Measurements from ENCODE around the gene PTPN18. TPM values are rescaled to one million over a fixed set of nuclear protein-coding genes. Genes with fewer than 3 reads are reported as not detected.

Gene PTPN18
- polyA plus RNA-seq, 10 donors, result 13.7 to 29.8 (median 18.0) TPM

Other genes starting within 250 kb of the PTPN18 start
- gene POTEF, start 226.8 kb upstream of the PTPN18 start, polyA plus RNA-seq (ENCODE audit: insufficient read length in 10 of 10), result under 1 TPM in 5 of 10 donors, not detected in 5; 0.08 to 0.20 (median 0.12) TPM
- 1 to 10 TPM in 7 of 10 donors, under 1 TPM in 3; 0.59 to 3.0 (median 1.7) TPM for gene CCDC74B, start 210.9 kb upstream of the PTPN18 start, polyA plus RNA-seq (ENCODE audit: insufficient read length in 10 of 10)
- 10 to 100 TPM; 30.2 to 47.5 (median 36.6) TPM for gene SMPD4, start 174.5 kb upstream of the PTPN18 start, polyA plus RNA-seq (ENCODE audit: insufficient read length in 10 of 10)
- gene MZT2B, start 173.8 kb upstream of the PTPN18 start, polyA plus RNA-seq (ENCODE audit: insufficient read length in 10 of 10), result 100 to 1,000 TPM in 6 of 10 donors, 10 to 100 TPM in 4; 67.7 to 194 (median 110) TPM
- gene TUBA3E, start 157.6 kb upstream of the PTPN18 start, polyA plus RNA-seq (ENCODE audit: insufficient read length in 10 of 10), result under 1 TPM in 3 of 10 donors, not detected in 7; 0.15 to 0.27 (median 0.24) TPM
- gene IMP4, start 13.2 kb upstream of the PTPN18 start, polyA plus RNA-seq (ENCODE audit: insufficient read length in 10 of 10), result 10 to 100 TPM; 32.4 to 44.7 (median 39.6) TPM
- under 1 TPM; 0.03 to 0.11 (median 0.06) TPM for gene POTEI, start 153.3 kb downstream of the PTPN18 start, polyA plus RNA-seq (ENCODE audit: insufficient read length in 10 of 10)
- gene CFC1B, start 165.2 kb downstream of the PTPN18 start, polyA plus RNA-seq (ENCODE audit: insufficient read length in 10 of 10), result not detected
- not detected for gene CFC1, start 243.5 kb downstream of the PTPN18 start, polyA plus RNA-seq (ENCODE audit: insufficient read length in 10 of 10)

Measured in muscle of back (tissue), 10 donors.